Activated CD8-positive, alpha-beta T cell treated with anti-CD3 and anti-CD28 coated beads for 36 hours (primary cell): ENCODE measurements around the gene EPHB6. TPM values are rescaled to one million over a fixed set of nuclear protein-coding genes. Genes with fewer than 3 reads are reported as not detected.

Experiments
- ATAC-seq: fragments of 200-7000 bp; cut with Tn5 transposase; one replicate; pipeline ENCODE4 v1.10.0; 2021; ENCODE audit warnings: mild to moderate bottlenecking, moderate library complexity
- CTCF ChIA-PET: fragments of 350-600 bp; sonication (Branson Sonifier 250); formaldehyde crosslinking; loops from one replicate; lab custom pipeline; 2021; ENCODE audit warnings: antibody characterized with exemption; lab: Charles Lee
- POLR2A ChIA-PET: fragments of 350-600 bp; sonication (Branson Sonifier 250); formaldehyde crosslinking; loops from one replicate; lab custom pipeline; 2021; ENCODE audit warnings: antibody characterized with exemption; lab: Charles Lee
- DNase-seq: peaks from one replicate; pipeline ENCODE4 v3.0.0-alpha.2; 2020
- H3K27ac Mint-ChIP-seq: one replicate; pipeline ENCODE4 v1.8.0; 2021; ENCODE audit warnings: mild to moderate bottlenecking, mixed read lengths
- H3K27me3 Mint-ChIP-seq: one replicate; pipeline ENCODE4 v1.8.0; 2021; ENCODE audit warnings: mixed read lengths
- H3K36me3 Mint-ChIP-seq: one replicate; pipeline ENCODE4 v1.8.0; 2021; ENCODE audit warnings: low read depth, mixed read lengths
- H3K4me1 Mint-ChIP-seq: one replicate; pipeline ENCODE4 v1.8.0; 2021; ENCODE audit warnings: low read depth, mixed read lengths
- H3K4me3 Mint-ChIP-seq: one replicate; pipeline ENCODE4 v1.8.0; 2021; ENCODE audit warnings: mild to moderate bottlenecking, moderate library complexity, mixed read lengths
- H3K9me3 Mint-ChIP-seq: one replicate; pipeline ENCODE4 v1.8.0; 2021; ENCODE audit warnings: mixed read lengths
- intact Hi-C: fragments of 100-400 bp; cut with micrococcal nuclease; formaldehyde crosslinking; loops from one replicate; pipeline ENCODE4 v1.10.0; 2022
- total RNA-seq, 2 experiments: library from RNA; stranded (reverse); gene quantifications; one replicate each; pipeline ENCODE4 v1.2.3, GENCODE V29; 2021
- TF ChIP-seq, protein P1 (sequence below): fragments of 200-600 bp; IDR thresholded peaks from one replicate; pipeline ENCODE4 v1.8.0; 2022; ENCODE audit warnings: antibody characterized with exemption, mild to moderate bottlenecking

Gene EPHB6
- total RNA-seq, 2 experiments from 2014 or later, result 3.5 to 5.5 TPM

DNA sequence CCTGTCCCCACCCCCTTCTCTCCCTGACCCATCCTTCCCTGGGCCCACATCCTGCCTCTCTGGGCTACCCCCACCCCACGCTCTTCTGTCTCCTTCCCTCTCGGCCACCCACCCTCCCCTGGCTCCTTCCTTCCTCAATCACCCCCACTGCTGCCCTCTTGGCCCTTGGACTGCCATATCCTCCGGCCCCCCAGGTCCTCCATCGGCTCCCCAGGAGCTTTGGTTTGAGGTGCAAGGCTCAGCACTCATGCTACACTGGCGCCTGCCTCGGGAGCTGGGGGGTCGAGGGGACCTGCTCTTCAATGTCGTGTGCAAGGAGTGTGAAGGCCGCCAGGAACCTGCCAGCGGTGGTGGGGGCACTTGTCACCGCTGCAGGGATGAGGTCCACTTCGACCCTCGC is 10.9 kb downstream of the EPHB6 start:
- Mint-ChIP-seq H3K27ac (no peak overlapping the region), H3K27me3 (no peaks in the 10 kb centered on the region), H3K36me3 (no peaks in the 10 kb centered on the region), H3K4me3 (no peak overlapping the region), H3K9me3 (no peaks in the 10 kb centered on the region), H3K4me1 (no peaks in the 10 kb centered on the region)
- ChIA-PET POLR2A (interaction anchor here (1.8 kb wide), 1 partner anchor 23 kb away, joined by 4 read pairs; no protein-coding TSS in a partner anchor), CTCF (interaction anchor here (0.7 to 3.3 kb wide), 13 partner anchors 8 to 507 kb away, joined by 3 to 15 read pairs (median 4); partner anchors contain the start of gene EPHB6)
- no peak for DNase-seq
- TF ChIP-seq, protein P1, sequence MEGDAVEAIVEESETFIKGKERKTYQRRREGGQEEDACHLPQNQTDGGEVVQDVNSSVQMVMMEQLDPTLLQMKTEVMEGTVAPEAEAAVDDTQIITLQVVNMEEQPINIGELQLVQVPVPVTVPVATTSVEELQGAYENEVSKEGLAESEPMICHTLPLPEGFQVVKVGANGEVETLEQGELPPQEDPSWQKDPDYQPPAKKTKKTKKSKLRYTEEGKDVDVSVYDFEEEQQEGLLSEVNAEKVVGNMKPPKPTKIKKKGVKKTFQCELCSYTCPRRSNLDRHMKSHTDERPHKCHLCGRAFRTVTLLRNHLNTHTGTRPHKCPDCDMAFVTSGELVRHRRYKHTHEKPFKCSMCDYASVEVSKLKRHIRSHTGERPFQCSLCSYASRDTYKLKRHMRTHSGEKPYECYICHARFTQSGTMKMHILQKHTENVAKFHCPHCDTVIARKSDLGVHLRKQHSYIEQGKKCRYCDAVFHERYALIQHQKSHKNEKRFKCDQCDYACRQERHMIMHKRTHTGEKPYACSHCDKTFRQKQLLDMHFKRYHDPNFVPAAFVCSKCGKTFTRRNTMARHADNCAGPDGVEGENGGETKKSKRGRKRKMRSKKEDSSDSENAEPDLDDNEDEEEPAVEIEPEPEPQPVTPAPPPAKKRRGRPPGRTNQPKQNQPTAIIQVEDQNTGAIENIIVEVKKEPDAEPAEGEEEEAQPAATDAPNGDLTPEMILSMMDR, result no peak
- intact Hi-C loops, result no loop called here
- no peak for ATAC-seq

DNA sequence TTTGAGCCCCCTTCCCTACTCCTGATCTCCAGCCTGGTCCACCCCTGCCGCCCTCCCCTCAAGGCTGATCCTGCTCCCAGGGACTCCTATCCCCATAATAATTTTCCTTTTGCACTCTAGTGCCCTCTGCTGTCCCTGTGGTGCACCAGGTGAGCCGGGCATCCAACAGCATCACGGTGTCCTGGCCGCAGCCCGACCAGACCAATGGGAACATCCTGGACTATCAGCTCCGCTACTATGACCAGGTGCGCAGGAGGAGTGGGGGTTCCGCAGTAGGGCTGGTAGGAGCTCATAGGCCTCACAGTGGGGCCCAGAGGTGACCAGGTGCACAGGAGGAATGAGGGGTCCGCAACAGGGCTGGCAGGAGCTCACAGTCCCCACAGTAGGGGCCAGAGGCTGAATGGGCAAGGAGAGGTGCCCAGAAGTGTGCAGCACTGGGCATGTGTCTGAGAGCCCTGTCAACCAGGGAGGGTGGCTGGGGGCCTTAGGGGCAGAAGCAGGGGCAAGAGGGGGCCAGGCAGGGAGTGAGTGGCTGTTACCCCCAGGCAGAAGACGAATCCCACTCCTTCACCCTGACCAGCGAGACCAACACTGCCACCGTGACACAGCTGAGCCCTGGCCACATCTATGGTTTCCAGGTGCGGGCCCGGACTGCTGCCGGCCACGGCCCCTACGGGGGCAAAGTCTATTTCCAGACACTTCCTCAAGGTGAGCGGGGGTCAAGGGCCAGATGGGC is 11.7 kb downstream of the EPHB6 start:
- CTCF ChIA-PET, result interaction anchor here (0.7 to 2.3 kb wide), 12 partner anchors 9 to 507 kb away, joined by 3 to 11 read pairs (median 4); partner anchors contain the start of gene EPHB6
- peak; percentile 20 for DNase-seq
- POLR2A ChIA-PET, result interaction anchor here (1.8 kb wide), 1 partner anchor 24 kb away, joined by 4 read pairs; no protein-coding TSS in a partner anchor
- Mint-ChIP-seq H3K36me3 (no peaks in the 10 kb centered on the region), H3K4me3 (no peak overlapping the region), H3K4me1 (no peaks in the 10 kb centered on the region), H3K9me3 (no peaks in the 10 kb centered on the region), H3K27me3 (no peaks in the 10 kb centered on the region), H3K27ac (no peak overlapping the region)
- intact Hi-C loops, result no loop called here
- ATAC-seq, result peak; percentile 39
- TF ChIP-seq, protein P1, result peak; percentile 49

- ChIA-PET CTCF (interaction anchor here (1.3 to 1.5 kb wide), 3 partner anchors 9 to 508 kb away, joined by 3 to 8 read pairs (median 5); no protein-coding TSS in a partner anchor), POLR2A (no interaction called here)
- no peak for ATAC-seq
- Mint-ChIP-seq H3K27ac (no peak overlapping the region), H3K4me3 (no peak overlapping the region), H3K27me3 (no peaks in the 10 kb centered on the region), H3K9me3 (no peaks in the 10 kb centered on the region), H3K4me1 (no peaks in the 10 kb centered on the region), H3K36me3 (no peaks in the 10 kb centered on the region)
- TF ChIP-seq, protein P1, result no peak
- no peak for DNase-seq
- intact Hi-C loops, result no loop called here
Measured at GRCh38 chr7:142867097-142867378, 12.2 kb downstream of the EPHB6 start.

DNA sequence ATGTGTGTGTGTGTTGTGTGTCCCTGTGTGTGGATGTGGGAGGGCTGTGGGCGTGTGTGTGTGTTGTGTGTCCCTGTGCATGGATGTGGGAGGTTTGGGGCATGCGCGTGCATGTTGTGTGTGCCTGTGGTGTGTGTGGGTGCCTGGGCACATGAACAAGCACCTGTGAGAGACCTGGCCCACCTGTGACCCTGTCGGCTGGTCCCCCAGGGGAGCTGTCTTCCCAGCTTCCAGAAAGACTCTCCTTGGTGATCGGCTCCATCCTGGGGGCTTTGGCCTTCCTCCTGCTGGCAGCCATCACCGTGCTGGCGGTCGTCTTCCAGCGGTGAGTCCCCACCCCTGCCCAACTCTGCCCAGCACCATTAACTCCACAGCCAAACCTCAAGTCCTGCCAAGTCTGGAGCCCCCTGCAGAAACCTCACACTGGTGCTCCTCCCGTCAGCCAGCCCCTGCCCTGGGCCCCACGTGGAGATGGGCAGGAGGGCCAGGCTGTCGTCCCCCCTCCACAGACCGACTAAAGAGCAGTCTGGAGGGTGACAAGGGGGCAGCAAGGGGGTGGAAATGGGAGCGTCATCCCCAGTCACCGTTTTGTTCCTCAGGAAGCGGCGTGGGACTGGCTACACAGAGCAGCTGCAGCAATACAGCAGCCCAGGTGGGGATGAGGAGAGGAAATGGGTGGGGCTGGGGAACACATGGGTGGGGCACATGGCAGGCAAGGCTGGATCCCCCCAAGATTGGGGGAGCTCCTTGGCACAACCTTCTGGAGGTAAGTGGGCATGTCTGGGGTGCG is 12.7 kb downstream of the EPHB6 start:
- ChIA-PET POLR2A (no interaction called here), CTCF (no interaction called here)
- intact Hi-C loops, result no loop called here
- Mint-ChIP-seq H3K4me1 (no peaks in the 10 kb centered on the region), H3K27me3 (no peaks in the 10 kb centered on the region), H3K27ac (no peak overlapping the region), H3K9me3 (no peaks in the 10 kb centered on the region), H3K36me3 (no peaks in the 10 kb centered on the region), H3K4me3 (no peak overlapping the region)
- TF ChIP-seq, protein P1, result no peak
- ATAC-seq (no peak), DNase-seq (no peak)
